HG03457 (cell line): Measurements from ENCODE around the gene ZIC3.

Experiments used
- ATAC-seq: cut with Tn5 transposase; IDR thresholded peaks from one replicate; pipeline ENCODE4 v1.9.1; 2021; ENCODE audit warnings: moderate number of reproducible peaks; ENCODE audit not compliant: unreplicated experiment

ZIC3 gene

DNA sequence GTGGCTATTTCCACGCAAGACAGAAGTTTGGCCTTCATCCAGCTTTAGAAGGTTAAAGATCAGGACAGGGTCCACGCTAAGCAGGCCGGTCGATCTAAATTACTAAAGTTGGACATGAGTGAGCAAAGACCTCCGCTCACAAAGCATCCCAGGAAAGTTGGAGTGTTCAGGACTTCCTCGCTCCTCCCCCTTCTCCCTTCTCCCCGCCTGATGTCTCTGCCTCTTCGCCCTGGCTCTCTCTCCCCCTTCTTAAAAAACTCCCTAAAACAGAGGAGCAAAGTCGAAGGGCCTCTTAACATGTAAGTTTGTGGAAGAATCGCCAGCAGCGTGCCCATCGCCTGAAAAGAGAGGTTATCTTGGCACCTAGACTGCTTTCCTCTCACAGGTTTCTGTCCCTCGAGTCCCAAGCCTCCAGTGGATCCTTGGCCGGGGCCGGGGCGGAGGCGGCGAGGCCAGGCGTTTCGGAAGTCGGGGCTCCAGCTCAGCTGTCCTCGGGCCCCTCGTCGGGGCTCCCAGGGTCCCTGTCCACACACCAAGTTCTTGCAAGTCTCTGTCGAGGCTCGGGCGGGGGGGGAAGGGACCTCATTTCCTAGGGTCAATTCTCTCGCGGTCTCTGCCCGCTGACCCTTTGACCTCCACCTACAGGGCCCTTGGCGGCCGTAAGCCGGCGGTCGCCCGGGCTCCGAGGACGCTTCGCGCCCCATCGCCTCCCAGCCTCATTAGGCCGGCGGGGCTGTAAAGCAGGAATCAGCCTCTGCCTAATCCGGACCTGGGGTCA is 7.6 kb downstream of the ZIC3 start:
- ATAC-seq: no peak

DNA sequence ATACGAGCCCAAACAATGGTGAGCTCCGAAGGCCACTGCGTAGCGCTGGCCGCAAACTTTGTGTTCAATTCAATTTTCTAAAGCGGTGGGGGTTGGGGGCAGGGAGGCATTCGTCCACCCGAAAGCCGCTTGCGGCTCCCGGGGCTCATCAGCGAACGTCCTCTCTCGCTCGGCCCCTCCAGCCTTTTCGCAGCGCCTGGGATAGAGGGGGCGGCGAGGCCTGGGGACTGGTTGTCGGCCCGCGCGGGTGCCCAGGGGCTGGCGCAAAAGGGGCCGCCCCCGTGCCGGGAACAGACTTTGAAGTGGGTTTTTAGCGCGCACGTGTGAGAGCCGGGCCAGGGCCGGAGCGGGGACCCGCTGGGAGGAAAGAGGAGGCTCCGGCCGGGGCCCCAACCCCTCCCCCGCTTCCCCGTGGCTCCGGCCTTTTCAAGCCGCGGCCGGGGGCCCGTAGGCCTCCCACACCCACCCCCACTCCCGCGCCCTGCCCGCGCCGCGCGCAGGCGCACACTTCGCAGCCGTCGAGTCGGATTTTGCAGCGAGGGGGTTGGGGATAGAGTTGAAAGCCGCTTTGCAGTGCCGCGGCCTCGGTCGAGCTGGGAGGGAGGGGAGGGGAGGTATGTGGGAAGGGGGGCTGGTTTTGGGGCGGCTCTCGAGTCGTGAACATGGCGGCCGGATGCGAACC is 8.3 kb downstream of the ZIC3 start:
- ATAC-seq: no peak

DNA sequence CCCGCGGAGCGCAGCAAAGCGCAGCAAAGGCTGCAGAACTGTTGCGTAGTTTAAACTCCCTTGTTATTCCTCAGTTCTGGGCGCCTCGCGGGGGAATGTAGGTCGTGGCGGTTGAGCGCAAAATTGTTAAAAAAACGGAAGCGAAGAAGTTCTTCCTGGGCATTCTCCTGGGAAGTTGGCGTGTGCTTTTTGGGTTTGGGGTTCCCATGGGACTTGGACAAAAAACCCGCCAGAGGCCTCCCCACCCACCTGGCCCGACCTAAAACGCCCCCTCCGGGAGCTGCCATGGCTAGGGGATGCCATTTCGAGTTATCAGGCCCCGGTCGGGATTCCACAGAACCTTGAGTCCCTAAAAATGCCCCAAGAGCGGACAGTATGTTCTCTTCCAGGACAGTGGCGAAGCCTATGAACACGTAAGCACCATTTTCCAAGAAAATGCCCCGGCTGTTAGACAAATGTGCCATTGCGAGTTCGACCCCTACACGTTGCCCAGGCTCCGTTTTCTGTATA is 8.9 kb downstream of the ZIC3 start:
- no peak for ATAC-seq

DNA sequence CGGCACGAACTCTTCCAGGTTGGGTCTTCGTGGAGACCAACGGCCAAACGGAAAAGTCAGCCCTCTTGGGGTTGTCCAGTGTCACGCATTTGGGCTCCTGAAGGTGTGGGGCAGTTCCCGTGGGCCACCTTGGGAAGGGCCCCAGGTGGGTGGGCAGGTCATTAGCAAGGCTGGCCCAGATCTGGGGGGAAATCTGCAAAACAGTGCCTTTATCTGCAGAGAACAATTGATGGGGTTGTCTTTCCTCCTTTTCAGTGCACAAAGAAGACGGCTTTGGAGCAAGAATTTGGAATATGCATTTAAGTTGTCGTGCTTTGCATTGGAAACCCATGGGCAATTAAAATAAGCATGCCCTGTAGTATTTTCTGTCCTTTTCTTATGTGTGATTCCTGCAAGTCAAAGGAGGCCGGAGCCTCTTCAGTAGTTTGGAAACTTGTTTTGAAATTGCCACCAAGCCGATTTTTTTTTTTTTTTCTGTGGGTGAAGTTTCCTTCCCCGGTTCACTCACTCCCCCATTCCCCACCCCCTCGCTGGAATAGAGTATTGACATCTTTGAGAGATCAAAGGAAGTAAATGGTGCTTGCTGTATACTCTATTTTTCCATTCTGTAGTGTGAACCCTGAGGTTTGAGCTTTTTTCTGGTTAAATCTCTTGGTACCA is 9.8 kb downstream of the ZIC3 start:
- no peak for ATAC-seq

DNA sequence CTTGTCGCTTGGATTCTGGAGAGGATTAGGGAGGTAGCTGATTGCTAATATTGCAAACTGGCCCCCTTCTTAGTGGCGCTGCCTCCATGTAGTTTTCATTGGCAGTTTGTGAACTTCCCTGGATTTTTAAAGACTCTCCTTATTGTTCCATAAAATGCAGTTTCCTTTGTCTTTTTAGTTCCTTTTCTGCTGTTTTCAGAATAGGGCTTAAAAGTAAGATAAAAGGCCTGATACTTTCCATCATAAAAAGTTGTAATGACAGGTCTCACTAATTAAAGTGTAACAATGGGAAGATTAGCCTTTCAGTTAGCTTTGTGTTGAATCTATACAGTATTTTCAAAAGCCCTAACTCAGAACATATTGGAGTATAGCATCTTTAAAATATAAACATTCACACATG is 21.2 kb downstream of the ZIC3 start:
- no peak for ATAC-seq

DNA sequence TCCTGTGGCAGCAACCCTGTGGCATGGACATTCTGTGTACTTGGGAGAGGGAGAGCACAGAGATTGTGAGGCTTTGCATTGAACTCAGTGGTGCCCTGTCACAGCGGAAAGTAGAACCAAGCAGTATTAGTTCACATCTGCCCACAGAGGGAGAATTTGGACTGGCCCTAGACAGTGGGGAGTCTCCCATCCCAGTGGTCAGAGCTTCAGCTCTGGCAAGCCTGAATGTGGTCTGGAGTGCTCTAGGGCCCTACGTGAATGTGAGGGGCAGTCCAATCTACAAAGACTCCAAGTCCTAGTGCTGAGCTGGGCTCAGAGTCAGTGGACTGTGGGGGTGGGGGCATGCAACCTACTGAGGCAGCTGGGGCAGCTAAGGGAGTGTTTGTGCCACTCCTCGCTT is 34.8 kb downstream of the ZIC3 start:
- ATAC-seq: no peak
